ENCODE results near the gene DLG2.

Gene DLG2

GRCh38 chr11:84719935-84720577 is 907.1 kb downstream of the DLG2 start:
- DNase-seq, result no peak

GRCh38 chr11:84714316-84714780 is 912.8 kb downstream of the DLG2 start:
- DNase-seq, result peak; percentile 56

GRCh38 chr11:84691830-84692229 is 935.3 kb downstream of the DLG2 start:
- peak; percentile 3 for DNase-seq

- DNase-seq, result no peak
Measured at GRCh38 chr11:84687433-84687832, 939.7 kb downstream of the DLG2 start.

- no peak for DNase-seq
Measured at GRCh38 chr11:84686716-84687115, 940.4 kb downstream of the DLG2 start.

GRCh38 chr11:84685976-84686375 is 941.2 kb downstream of the DLG2 start:
- DNase-seq, result no peak

- DNase-seq, result no peak
Measured at GRCh38 chr11:84685149-84685548, 942.0 kb downstream of the DLG2 start.

- no peak for DNase-seq
Measured at GRCh38 chr11:84681456-84681855, 945.7 kb downstream of the DLG2 start.

GRCh38 chr11:84675396-84676025 is 951.6 kb downstream of the DLG2 start:
- no peak for DNase-seq

- DNase-seq, result peak; percentile 51
Measured at GRCh38 chr11:84673753-84674152, 953.4 kb downstream of the DLG2 start.

GRCh38 chr11:84671325-84671999 is 955.7 kb downstream of the DLG2 start:
- DNase-seq, result no peak

- DNase-seq, result no peak
Measured at GRCh38 chr11:84663731-84664130, 963.4 kb downstream of the DLG2 start.

GRCh38 chr11:84660257-84660977 is 966.7 kb downstream of the DLG2 start:
- DNase-seq, result no peak

GRCh38 chr11:84655712-84656111 is 971.4 kb downstream of the DLG2 start:
- DNase-seq, result no peak

- no peak for DNase-seq
Measured at GRCh38 chr11:84648471-84648870, 978.7 kb downstream of the DLG2 start.

- no peak for DNase-seq
Measured at GRCh38 chr11:84645988-84646694, 981.0 kb downstream of the DLG2 start.

- no peak for DNase-seq
Measured at GRCh38 chr11:84642500-84642899, 984.6 kb downstream of the DLG2 start.

- DNase-seq, result no peak
Measured at GRCh38 chr11:84634309-84634708, 992.8 kb downstream of the DLG2 start.

- no peak for DNase-seq
Measured at GRCh38 chr11:84628871-84629620, 998.1 kb downstream of the DLG2 start.

GRCh38 chr11:84626256-84626655 is 1000.9 kb downstream of the DLG2 start:
- no peak for DNase-seq

GRCh38 chr11:84612645-84613044 is 1014.5 kb downstream of the DLG2 start:
- no peak for DNase-seq

- no peak for DNase-seq
Measured at GRCh38 chr11:84608837-84609196, 1018.3 kb downstream of the DLG2 start.

Data from fibroblast of skin of right biceps (primary cell).